ENCODE results near the gene IKZF4.

- TF ChIP-seq, protein P1, sequence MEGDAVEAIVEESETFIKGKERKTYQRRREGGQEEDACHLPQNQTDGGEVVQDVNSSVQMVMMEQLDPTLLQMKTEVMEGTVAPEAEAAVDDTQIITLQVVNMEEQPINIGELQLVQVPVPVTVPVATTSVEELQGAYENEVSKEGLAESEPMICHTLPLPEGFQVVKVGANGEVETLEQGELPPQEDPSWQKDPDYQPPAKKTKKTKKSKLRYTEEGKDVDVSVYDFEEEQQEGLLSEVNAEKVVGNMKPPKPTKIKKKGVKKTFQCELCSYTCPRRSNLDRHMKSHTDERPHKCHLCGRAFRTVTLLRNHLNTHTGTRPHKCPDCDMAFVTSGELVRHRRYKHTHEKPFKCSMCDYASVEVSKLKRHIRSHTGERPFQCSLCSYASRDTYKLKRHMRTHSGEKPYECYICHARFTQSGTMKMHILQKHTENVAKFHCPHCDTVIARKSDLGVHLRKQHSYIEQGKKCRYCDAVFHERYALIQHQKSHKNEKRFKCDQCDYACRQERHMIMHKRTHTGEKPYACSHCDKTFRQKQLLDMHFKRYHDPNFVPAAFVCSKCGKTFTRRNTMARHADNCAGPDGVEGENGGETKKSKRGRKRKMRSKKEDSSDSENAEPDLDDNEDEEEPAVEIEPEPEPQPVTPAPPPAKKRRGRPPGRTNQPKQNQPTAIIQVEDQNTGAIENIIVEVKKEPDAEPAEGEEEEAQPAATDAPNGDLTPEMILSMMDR (IDR thresholded peaks at IDR 0.05; ENCODE audit: low read depth, low read length, poor library complexity, severe bottlenecking): no peak
- TF ChIP-seq EZH2phosphoT487 (IDR thresholded peaks at IDR 0.05; ENCODE audit: borderline replicate concordance, low read length): no peak
These were observed 46.5 kb upstream of the IKZF4 start for GRCh38 chr12:55974308-55974730.

All from DOHH2 (cell line).